OCI-LY3 (cell line): ENCODE data around the gene TANC1.

ENCODE experiments used
- H2AFZ ChIP-seq: fragments of 200-600, 300-600 bp; shearing (Covaris generic); 2 replicates; pipeline ENCODE4 v1.6.0; 2014; ENCODE audit warnings: antibody characterized with exemption, low read depth, low read length
- H3K27ac ChIP-seq: fragments of 200-600, 300-600 bp; sonication (generic); 2 replicates; pipeline ENCODE4 v1.5.1; 2014; ENCODE audit warnings: mild to moderate bottlenecking, low read length, moderate library complexity, mixed read lengths
- H3K27me3 ChIP-seq: fragments of 200-600, 300-600 bp; sonication (generic); 2 replicates; pipeline ENCODE4 v1.6.1; 2014; ENCODE audit warnings: low read depth, low read length, mixed read lengths
- H3K36me3 ChIP-seq: fragments of 200-600, 300-600 bp; sonication (generic); replicated peaks from 2 replicates; pipeline ENCODE3; 2014; ENCODE audit warnings: low read depth, low read length, mixed read lengths
- H3K4me1 ChIP-seq: fragments of 300-600, 200-600 bp; sonication (generic); 2 replicates; pipeline ENCODE4 v1.6.1; 2014; ENCODE audit warnings: low read length, mixed read lengths
- H3K4me2 ChIP-seq: fragments of 200-600, 300-600 bp; sonication (generic); 2 replicates; pipeline ENCODE4 v1.6.1; 2014; ENCODE audit warnings: low read length, mixed read lengths
- H3K4me3 ChIP-seq: fragments of 300-600, 200-600 bp; sonication (generic); 2 replicates; pipeline ENCODE4 v1.5.1; 2014; ENCODE audit warnings: antibody characterized with exemption, mild to moderate bottlenecking, low read length, moderate library complexity
- H3K79me2 ChIP-seq: fragments of 300-600, 200-600 bp; shearing (Covaris generic); 2 replicates; pipeline ENCODE4 v1.6.1; 2014; ENCODE audit warnings: mild to moderate bottlenecking, low read length, mixed read lengths
- H3K9ac ChIP-seq: fragments of 300-600, 200-600 bp; shearing (Covaris generic); 2 replicates; pipeline ENCODE4 v1.6.0; 2014; ENCODE audit warnings: mild to moderate bottlenecking, low read length, moderate library complexity
- H3K9me3 ChIP-seq: fragments of 200-600, 300-600 bp; shearing (Covaris generic); 2 replicates; pipeline ENCODE4 v1.6.1; 2014; ENCODE audit warnings: low read length, mixed read lengths; ENCODE audit not compliant: insufficient read depth
- H4K20me1 ChIP-seq: fragments of 200-600, 300-600 bp; sonication (generic); 2 replicates; pipeline ENCODE4 v1.6.1; 2016; ENCODE audit warnings: low read length, mixed read lengths; ENCODE audit not compliant: insufficient read depth
- EZH2phosphoT487 ChIP-seq: fragments of 200-600 bp; shearing (Covaris generic); IDR thresholded peaks from 2 replicates; pipeline ENCODE4 v1.6.1; 2018; ENCODE audit warnings: antibody characterized with exemption, mixed run types, low read depth
- TF ChIP-seq, protein P1 (sequence below): fragments of 200-600, 300-600 bp; sonication (generic); IDR thresholded peaks from 2 replicates; pipeline ENCODE4 v1.5.1; 2014; ENCODE audit warnings: antibody characterized with exemption, low read length, low read depth

Gene TANC1

DNA sequence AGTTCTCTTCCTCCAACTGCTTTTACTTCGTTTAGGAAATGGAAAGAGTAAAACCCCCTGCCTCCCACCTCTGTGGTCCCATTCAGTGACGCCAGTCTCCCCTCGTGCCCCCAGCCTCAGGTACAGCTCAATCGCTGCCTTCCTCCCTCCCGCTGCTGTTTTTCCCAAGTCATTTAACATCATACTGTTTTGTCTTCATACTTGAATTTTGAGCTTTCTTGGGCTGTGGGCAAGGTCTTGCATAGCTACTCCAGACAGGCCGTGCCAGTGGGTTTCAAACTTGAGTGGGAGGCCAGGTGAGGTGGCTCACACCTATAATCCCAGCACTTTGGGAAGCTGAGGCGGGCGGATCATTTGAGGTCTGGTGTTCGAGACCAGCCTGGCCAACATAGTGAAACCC, 155.3 kb downstream of the TANC1 start:
- no peak overlapping the region for H3K9ac ChIP-seq
- no peak overlapping the region for H3K27ac ChIP-seq
- no peak for TF ChIP-seq EZH2phosphoT487
- TF ChIP-seq, protein P1, sequence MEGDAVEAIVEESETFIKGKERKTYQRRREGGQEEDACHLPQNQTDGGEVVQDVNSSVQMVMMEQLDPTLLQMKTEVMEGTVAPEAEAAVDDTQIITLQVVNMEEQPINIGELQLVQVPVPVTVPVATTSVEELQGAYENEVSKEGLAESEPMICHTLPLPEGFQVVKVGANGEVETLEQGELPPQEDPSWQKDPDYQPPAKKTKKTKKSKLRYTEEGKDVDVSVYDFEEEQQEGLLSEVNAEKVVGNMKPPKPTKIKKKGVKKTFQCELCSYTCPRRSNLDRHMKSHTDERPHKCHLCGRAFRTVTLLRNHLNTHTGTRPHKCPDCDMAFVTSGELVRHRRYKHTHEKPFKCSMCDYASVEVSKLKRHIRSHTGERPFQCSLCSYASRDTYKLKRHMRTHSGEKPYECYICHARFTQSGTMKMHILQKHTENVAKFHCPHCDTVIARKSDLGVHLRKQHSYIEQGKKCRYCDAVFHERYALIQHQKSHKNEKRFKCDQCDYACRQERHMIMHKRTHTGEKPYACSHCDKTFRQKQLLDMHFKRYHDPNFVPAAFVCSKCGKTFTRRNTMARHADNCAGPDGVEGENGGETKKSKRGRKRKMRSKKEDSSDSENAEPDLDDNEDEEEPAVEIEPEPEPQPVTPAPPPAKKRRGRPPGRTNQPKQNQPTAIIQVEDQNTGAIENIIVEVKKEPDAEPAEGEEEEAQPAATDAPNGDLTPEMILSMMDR = no peak
- no peaks in the 10 kb centered on the region for H3K79me2 ChIP-seq
- no peaks in the 10 kb centered on the region for H3K27me3 ChIP-seq
- no peaks in the 10 kb centered on the region for H3K36me3 ChIP-seq
- H3K4me1 ChIP-seq = peaks cover 4% of the 10 kb centered on the region; the same call in 1 of the 2 replicates
- no peak overlapping the region for H3K4me3 ChIP-seq
- no peak overlapping the region for H2AFZ ChIP-seq
- no peak overlapping the region for H3K4me2 ChIP-seq
- H3K9me3 ChIP-seq = no peaks in the 10 kb centered on the region
- no peaks in the 10 kb centered on the region for H4K20me1 ChIP-seq

GRCh38 chr2:159124441-159124911, 156.0 kb downstream of the TANC1 start:
- H3K79me2 ChIP-seq = no peaks in the 10 kb centered on the region
- peaks cover 4% of the 10 kb centered on the region; the same call in 1 of the 2 replicates for H3K4me1 ChIP-seq
- H4K20me1 ChIP-seq = no peaks in the 10 kb centered on the region
- no peak overlapping the region for H3K9ac ChIP-seq
- peak overlapping the region; percentile 77; the same call in 1 of the 2 replicates for H2AFZ ChIP-seq
- H3K27me3 ChIP-seq = no peaks in the 10 kb centered on the region
- no peaks in the 10 kb centered on the region for H3K9me3 ChIP-seq
- H3K4me3 ChIP-seq = no peak overlapping the region
- no peak overlapping the region for H3K27ac ChIP-seq
- H3K4me2 ChIP-seq = 0 out of 2 replicates have a peak overlapping the region, but pooled peaks have one; percentile 12
- no peaks in the 10 kb centered on the region for H3K36me3 ChIP-seq
- TF ChIP-seq, protein P1 = no peak
- TF ChIP-seq EZH2phosphoT487 = no peak

- H3K9me3 ChIP-seq = no peaks in the 10 kb centered on the region
- no peak overlapping the region for H2AFZ ChIP-seq
- no peak overlapping the region for H3K9ac ChIP-seq
- no peak overlapping the region for H3K27ac ChIP-seq
- TF ChIP-seq, protein P1 = no peak
- no peak for TF ChIP-seq EZH2phosphoT487
- no peaks in the 10 kb centered on the region for H3K79me2 ChIP-seq
- H3K4me2 ChIP-seq = no peak overlapping the region
- no peaks in the 10 kb centered on the region for H3K36me3 ChIP-seq
- H3K4me3 ChIP-seq = no peak overlapping the region
- no peaks in the 10 kb centered on the region for H3K27me3 ChIP-seq
- no peaks in the 10 kb centered on the region for H4K20me1 ChIP-seq
- peaks cover 4% of the 10 kb centered on the region; the same call in 1 of the 2 replicates for H3K4me1 ChIP-seq
These were observed 156.6 kb downstream of the TANC1 start for GRCh38 chr2:159124931-159125467.

DNA sequence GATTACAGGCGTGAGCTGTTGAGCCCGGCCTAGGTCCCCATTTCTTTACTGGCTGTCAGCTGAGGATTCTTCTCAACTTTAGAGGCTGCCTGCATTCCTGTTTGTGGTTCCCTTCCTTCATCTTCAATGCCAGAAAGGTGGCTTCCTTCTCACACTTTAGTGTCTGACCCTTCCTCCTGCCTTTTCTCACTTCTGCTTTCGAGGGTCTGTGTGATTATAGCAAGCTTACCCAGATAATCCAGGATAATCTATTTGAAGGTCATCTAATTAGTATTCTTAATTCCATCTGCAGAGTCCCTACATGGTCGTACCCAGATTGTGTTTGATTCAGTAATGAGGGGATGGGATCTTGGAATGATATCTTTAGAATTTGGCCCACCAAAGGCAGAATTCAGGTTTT, 157.4 kb downstream of the TANC1 start:
- H3K27me3 ChIP-seq = no peaks in the 10 kb centered on the region
- H3K4me1 ChIP-seq = peaks cover 4% of the 10 kb centered on the region; the same call in 1 of the 2 replicates
- no peak overlapping the region for H3K4me2 ChIP-seq
- H3K36me3 ChIP-seq = no peaks in the 10 kb centered on the region
- H3K9me3 ChIP-seq = no peaks in the 10 kb centered on the region
- H3K27ac ChIP-seq = no peak overlapping the region
- H4K20me1 ChIP-seq = no peaks in the 10 kb centered on the region
- H3K4me3 ChIP-seq = no peak overlapping the region
- TF ChIP-seq EZH2phosphoT487 = no peak
- no peak overlapping the region for H3K9ac ChIP-seq
- no peaks in the 10 kb centered on the region for H3K79me2 ChIP-seq
- H2AFZ ChIP-seq = no peak overlapping the region
